ENCODE measurements around the gene PRSS2.
"Not testable (repeated sequence)": the region's sequence is repeated elsewhere in the genome, so short reads cannot be mapped to it uniquely, and the experiment has no call there.

The PRSS2 gene

GRCh38 chr7:142770661-142771352, at the start of gene PRSS2:
Gene PRSS2 (plus strand): TSS chr7:142770970. CDS start chr7:142770983, 13 bp downstream.
- DNase-seq, result no peak

GRCh38 chr7:142720986-142721385, 49.8 kb upstream of the PRSS2 start:
- DNase-seq, result no peak

GRCh38 chr7:142722248-142722794, 48.4 kb upstream of the PRSS2 start:
- no peak for DNase-seq

- DNase-seq, result no peak
Measured at GRCh38 chr7:142733271-142733670, 37.5 kb upstream of the PRSS2 start.

DNA sequence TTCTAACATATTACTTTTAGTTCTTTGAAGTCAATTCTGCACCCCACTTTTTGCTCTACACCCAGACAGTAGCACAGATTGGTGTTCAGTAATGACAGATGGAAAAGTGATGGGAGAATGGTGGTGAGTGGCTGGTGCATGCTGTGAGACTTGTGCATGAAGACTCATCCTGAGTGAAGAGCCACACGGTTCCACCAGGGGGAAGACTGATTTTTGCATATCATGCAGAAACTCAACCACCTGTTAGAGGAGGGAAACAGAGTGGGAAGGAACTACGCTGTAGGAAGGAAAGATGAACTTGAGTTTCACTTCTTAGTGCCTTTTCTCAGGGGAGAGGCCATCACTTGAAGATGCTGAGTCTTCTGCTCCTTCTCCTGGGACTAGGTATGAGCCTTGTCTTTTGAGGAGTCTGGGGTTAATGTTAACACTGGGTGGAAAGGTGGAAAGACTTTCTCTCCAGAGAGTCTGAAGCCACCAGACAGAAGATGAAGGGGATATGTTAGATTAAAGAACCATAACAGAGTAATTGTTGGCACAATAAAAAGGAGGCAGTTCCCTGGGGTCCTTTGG, 30.8 kb upstream of the PRSS2 start:
- no peak for DNase-seq

- DNase-seq, result no peak
Measured at GRCh38 chr7:142740786-142741185, 30.0 kb upstream of the PRSS2 start.

DNA sequence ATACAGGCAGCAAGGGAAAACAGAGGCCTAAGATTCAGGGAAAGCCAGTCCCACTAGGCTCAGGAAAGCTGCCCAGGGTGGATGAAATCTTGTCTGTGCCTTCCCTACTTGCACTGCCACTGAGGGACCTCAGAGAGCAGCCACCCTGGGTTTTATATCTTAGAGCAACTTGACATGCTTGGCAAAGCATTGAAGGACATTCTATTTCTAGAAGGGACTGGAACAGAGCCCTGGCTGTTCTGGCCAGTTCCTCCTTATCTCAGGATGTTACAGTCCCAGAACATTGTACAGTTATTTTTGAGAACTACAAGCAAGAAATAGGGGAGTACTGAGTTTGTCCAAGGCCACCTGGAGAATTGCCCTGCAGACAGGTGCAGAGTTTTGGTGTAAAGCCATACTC, 28.8 kb upstream of the PRSS2 start:
- not testable (repeated sequence) for DNase-seq

DNA sequence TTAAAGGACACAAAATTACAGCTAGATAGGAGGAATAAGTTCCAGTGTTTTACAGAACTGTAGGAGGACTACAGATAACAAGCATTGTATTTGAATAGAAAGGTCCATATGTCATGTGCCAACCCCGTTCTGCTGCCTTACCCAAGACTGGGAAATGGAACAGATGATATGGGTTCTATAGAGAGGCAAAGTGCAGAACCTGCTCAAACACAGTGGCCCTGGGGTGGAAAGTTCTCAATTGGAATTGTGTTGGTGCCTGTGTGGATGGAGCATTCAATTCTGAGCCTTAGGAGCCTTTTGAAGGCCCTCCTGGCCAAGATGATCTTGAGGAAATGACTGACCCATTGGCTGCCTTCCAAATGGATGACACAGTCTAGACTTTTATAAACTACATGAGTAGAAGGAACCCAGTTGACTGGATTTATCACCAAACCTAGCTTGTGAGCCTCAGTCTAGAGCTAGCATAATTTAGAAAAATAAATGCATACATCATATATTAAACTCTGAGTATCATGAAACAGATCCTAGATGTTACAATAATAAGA, 25.6 kb upstream of the PRSS2 start:
- no peak for DNase-seq

- no peak for DNase-seq
Measured at GRCh38 chr7:142745745-142746144, 25.0 kb upstream of the PRSS2 start.

GRCh38 chr7:142746264-142746663, 24.5 kb upstream of the PRSS2 start:
- DNase-seq, result no peak

- not testable (repeated sequence) for DNase-seq
Measured at GRCh38 chr7:142748410-142748809, 22.4 kb upstream of the PRSS2 start.

GRCh38 chr7:142749218-142749993, 21.4 kb upstream of the PRSS2 start, which contains the start of gene PRSS1:
Gene PRSS1 (plus strand): TSS chr7:142749472. CDS start chr7:142749485, 13 bp downstream.
- DNase-seq, result no peak

DNA sequence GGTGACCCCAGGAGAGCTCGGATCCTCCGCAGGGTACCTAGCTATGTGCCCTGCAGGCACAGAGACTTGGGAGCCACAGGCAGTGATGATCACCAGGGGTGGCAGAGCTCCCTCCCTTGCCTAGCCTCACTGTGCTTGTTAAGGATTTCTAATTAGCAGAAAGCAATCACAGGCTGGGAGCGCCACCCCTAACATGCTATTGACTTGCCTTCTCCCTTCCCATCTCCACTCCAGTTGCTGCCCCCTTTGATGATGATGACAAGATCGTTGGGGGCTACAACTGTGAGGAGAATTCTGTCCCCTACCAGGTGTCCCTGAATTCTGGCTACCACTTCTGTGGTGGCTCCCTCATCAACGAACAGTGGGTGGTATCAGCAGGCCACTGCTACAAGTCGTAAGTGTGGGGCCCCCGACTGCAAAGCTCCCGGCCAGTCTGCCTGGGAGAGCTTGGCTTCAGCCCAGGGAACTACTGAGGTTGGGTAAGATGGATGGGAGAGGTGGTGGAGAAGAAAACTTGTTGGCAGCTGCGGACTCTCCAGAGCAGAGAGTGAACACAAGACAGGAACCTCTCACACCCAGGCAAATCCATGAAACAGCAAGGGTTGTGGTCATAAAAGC, 20.3 kb upstream of the PRSS2 start:
- DNase-seq, result no peak

DNA sequence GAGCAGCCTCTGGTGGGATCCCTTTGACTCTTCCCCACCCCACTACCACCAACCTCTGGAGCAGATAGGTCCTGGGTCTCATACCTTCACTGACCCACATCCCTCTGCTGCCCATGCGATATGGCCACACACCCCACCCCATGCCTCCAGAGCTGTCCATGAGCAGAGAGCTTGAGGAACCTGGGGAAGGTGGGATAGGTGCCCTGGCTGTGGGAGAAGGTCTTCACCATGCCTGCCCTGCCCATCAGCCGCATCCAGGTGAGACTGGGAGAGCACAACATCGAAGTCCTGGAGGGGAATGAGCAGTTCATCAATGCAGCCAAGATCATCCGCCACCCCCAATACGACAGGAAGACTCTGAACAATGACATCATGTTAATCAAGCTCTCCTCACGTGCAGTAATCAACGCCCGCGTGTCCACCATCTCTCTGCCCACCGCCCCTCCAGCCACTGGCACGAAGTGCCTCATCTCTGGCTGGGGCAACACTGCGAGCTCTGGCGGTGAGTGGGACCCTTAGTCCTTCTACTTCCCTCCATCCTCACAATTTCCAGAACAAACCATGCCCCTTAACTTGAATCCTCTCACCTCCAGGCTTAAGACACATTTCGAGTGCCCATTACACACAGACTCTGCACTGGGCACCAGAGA, 19.1 kb upstream of the PRSS2 start:
- not testable (repeated sequence) for DNase-seq

DNA sequence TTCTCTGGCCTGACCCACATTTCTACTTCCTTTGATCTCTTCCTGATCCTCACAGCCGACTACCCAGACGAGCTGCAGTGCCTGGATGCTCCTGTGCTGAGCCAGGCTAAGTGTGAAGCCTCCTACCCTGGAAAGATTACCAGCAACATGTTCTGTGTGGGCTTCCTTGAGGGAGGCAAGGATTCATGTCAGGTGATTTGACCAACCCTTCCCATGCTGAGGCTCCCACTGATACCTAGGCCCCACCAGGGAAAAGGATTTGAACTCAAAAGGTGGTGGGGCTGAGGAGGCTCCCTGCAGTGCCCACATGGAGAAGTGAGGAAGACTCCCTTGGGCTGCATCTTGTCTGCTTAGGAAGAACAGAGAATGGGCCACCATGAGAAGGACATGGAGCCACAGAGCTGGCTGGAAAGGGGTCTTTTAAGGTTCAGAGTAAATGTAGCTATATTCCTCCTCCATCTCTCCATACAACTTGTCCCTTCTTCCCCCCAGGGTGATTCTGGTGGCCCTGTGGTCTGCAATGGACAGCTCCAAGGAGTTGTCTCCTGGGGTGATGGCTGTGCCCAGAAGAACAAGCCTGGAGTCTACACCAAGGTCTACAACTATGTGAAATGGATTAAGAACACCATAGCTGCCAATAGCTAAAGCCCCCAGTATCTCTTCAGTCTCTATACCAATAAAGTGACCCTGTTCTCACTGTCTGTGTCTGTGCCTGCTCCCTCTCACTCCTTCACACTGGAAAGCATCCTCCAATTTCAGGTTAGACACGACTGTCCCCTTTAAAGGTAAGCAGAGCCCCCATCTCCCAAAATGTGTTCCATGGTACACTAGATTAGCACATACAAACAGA, 18.2 kb upstream of the PRSS2 start:
- DNase-seq, result no peak

- DNase-seq, result no peak
Measured at GRCh38 chr7:142753366-142753765, 17.4 kb upstream of the PRSS2 start.

GRCh38 chr7:142753925-142754491, 16.8 kb upstream of the PRSS2 start:
- DNase-seq, result not testable (repeated sequence)

DNA sequence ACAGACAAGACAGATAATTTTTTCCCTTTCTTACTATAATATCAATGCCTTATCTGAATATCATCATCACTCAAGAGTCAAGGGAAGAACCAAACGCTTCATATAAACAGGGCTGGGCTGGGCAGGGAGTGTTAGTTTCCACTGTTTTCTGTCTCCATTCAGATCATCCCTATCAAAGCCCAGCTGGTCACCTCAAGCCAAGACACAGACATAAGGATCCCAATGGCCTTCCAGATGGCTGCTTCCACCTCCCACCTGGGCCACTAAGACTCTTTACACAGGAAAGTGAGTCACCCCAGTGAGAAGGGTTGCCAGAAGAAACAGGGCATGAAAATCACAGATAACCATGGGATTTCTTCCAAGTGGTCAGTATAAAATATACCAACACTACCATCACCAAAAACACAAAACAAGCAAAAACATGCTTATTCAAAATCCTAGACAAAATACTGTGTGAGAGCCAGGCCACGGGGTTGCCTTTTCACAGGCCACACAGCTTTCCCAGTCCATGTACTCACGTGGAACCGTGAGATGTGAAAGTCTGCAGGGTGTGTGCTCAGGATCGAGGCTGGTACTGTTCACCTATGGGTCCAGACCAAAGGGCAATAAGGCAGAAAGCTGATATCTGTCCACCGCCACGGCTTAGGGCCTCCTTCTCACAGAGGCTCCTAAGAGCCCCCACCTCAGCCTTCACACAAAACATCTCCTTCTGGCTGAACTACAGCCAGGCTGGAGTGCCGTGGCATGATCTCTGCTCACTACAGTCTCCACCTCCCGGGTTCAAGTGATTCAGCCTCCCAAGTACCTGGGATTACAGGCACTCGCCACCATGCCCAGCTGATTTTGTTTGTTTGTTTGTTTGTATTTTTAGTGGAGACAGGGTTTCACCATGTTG, 15.8 kb upstream of the PRSS2 start:
- DNase-seq, result no peak

DNA sequence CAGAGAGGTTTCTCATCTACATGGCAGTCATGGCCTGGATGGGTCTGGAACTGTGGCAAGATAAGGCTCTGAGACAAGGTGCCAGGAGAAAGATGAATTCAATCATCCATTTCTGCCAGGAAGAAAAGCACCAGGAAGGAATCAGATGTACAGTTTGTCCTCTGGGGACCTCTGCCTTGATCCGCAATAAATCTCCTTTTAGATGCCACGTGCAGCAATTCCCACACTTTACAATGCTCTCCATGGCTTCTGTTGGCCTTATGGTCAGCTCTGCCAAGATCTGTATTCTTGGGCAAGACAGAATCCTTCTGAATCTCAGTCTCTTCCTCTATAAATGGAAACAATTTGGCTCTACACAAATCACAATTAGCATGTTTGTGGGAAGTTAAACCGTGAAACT, 12.5 kb upstream of the PRSS2 start:
- DNase-seq, result not testable (repeated sequence)

DNA sequence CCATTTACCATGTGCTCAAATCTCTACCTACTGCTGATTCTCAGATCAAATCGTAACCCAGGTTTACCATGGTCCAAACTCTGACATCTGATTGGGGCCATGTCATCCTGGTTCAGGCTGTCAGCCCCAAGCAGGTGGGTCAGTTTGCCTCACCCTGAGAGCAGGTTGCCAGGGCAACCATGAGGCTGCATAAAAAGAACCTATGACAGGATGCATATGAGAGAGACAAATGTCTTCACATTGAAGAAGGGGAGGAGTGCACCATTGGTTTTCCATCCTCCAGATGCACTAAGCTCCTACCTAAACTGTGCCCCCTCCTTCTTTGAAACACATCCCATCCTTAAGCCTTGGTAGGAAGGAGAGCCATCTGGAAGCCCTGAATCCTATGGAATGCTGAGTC, 11.3 kb upstream of the PRSS2 start:
- DNase-seq, result no peak
